K562 (cell line): ENCODE results near the gene PPT2. TPM values are rescaled to one million over a fixed set of nuclear protein-coding genes. Genes with fewer than 3 reads are reported as not detected.

ENCODE experiments used
- E2F6 ChIP-seq, 2 experiments: IDR thresholded peaks; 2 replicates each; pipeline ENCODE4 v1.6.1; 2011; ENCODE audit warnings: borderline replicate concordance in 1 of 2, control low read depth in 1 of 2, low read depth in 1 of 2, low read length in 1 of 2, mild to moderate bottlenecking in 1 of 2, mixed read lengths in 1 of 2, moderate library complexity in 1 of 2; ENCODE audit not compliant: insufficient read depth in 1 of 2, insufficient read length in 1 of 2, poor library complexity in 1 of 2, severe bottlenecking in 1 of 2; ENCODE audit errors: extremely low read depth in 1 of 2
- FOSL1 ChIP-seq: fragments of 200-800 bp; sonication (Bioruptor generic); conservative IDR thresholded peaks from 2 replicates; pipeline ENCODE4 v1.6.1; 2016; ENCODE audit warnings: missing genetic modification characterization, missing compliant biosample characterization
- LARP7 ChIP-seq: fragments of 450-650 bp; IDR thresholded peaks from 2 replicates; pipeline ENCODE4 v1.6.1; 2016
- MITF ChIP-seq: IDR thresholded peaks from 2 replicates; pipeline ENCODE4 v1.6.1; 2014; ENCODE audit warnings: antibody characterized with exemption
- MNT ChIP-seq, 2 experiments: fragments of 450-650 bp; conservative IDR thresholded peaks; 2 replicates each; pipeline ENCODE4 v1.6.1; 2017; ENCODE audit warnings: mild to moderate bottlenecking in 2 of 2, moderate library complexity in 2 of 2
- NR0B1 ChIP-seq: fragments of 450-650 bp; IDR thresholded peaks from one replicate; pipeline ENCODE4 v1.6.1; 2018; ENCODE audit warnings: mild to moderate bottlenecking, moderate library complexity; ENCODE audit not compliant: partially characterized antibody
- PPARD ChIP-seq: fragments of 250-450 bp; sonication (Bioruptor Pico); IDR thresholded peaks from 2 replicates; pipeline ENCODE4 v1.8.0; 2022; ENCODE audit warnings: inconsistent platforms, mild to moderate bottlenecking, moderate library complexity
- ZC3H8 ChIP-seq: fragments of 450-650 bp; IDR thresholded peaks from 2 replicates; pipeline ENCODE4 v1.6.1; 2017
- ZHX1 ChIP-seq: fragments of 150-350 bp; conservative IDR thresholded peaks from 2 replicates; pipeline ENCODE4 v1.6.1; 2014; ENCODE audit warnings: low read length
- ZNF398 ChIP-seq: fragments of 250-450 bp; sonication (Bioruptor Pico); IDR thresholded peaks from 2 replicates; pipeline ENCODE4 v1.8.0; 2021; ENCODE audit warnings: moderate library complexity, mild to moderate bottlenecking, inconsistent platforms
- ZNF436 ChIP-seq: fragments of 250-450, 450-650 bp; sonication (Bioruptor Pico); formaldehyde crosslinking; IDR thresholded peaks from 2 replicates; pipeline ENCODE4 v1.7.0; 2020; ENCODE audit warnings: mild to moderate bottlenecking
- ZNF766 ChIP-seq: fragments of 200-800 bp; sonication (Bioruptor generic); conservative IDR thresholded peaks from 2 replicates; pipeline ENCODE4 v1.6.1; 2016; ENCODE audit warnings: missing genetic modification characterization, missing compliant biosample characterization
- polyA plus RNA-seq, 8 experiments: library from polyadenylated mRNA; depleted of rRNA in 4 of 8; stranded (reverse) in 5 of 8; unstranded in 3 of 8; fragments of >200 nt; fragmentation: Nextera tagmentation in 2 of 8; fragmentation: Illumina TruSeq in 1 of 8; extraction: Ambion mirVana in 2 of 8; extraction: Trizol in 1 of 8; gene quantifications; 2 replicates each; pipeline versions ENCODE4 v1.2.1 to v1.2.3, GENCODE V29; 2011 to 2014; ENCODE audit warnings: inconsistent platforms in 1 of 8, missing spikeins in 1 of 8
- total RNA-seq, 7 experiments: library from RNA; depleted of rRNA in 6 of 7; stranded (reverse); fragments of >200 nt in 6 of 7; fragmentation: Illumina TruSeq in 2 of 7; extraction: Trizol in 2 of 7; gene quantifications; 2 replicates each; pipeline versions ENCODE4 v1.2.1 to v1.2.3, GENCODE V29; 2011 to 2021; ENCODE audit warnings: low replicate concordance in 1 of 7

PPT2 gene
- total and polyA plus RNA-seq, 9 of the 15 experiments (the other 6 are each of a cell fraction or from before 2014, with no cell fraction given), result 27.4 to 98.8 (median 69.9) TPM

GRCh38 chr6:32190054-32190851, 36.3 kb downstream of the PPT2 start, which contains the start of gene PBX2 (continued):
- no peak for TF ChIP-seq NR0B1
- TF ChIP-seq ZC3H8, result no peak
- TF ChIP-seq MITF, result no peak
- TF ChIP-seq PPARD (CRISPR knock-in tag), result no peak
- peak; percentile 50 to 61; a peak in 2 of 4 replicates for TF ChIP-seq MNT (conservative IDR thresholded peaks at IDR 0.05)
- TF ChIP-seq ZNF436 (CRISPR knock-in tag), result no peak
- no peak for TF ChIP-seq LARP7
- no peak for TF ChIP-seq ZNF398
- TF ChIP-seq ZNF766 (CRISPR knock-in tag), result 0 out of 2 replicates have a peak, but pooled peaks have one; percentile 26
- TF ChIP-seq FOSL1 (tag), result 0 out of 2 replicates have a peak, but pooled peaks have one; percentile 29
- TF ChIP-seq E2F6 (IDR thresholded peaks at IDR 0.05; ENCODE audit: borderline replicate concordance in 1 of 2, extremely low read depth in 1 of 2, insufficient read depth in 1 of 2, insufficient read length in 1 of 2, low read depth in 1 of 2, low read length in 1 of 2, poor library complexity in 1 of 2, severe bottlenecking in 1 of 2), result no peak
- no peak for TF ChIP-seq ZHX1
